Globus pallidus (tissue), 1 donor: ENCODE results near the gene KCTD17.

Source experiments
- DNase-seq: peaks from one replicate; pipeline ENCODE4 v3.0.0-alpha.2; 2015; ENCODE audit warnings: low spot score

Gene KCTD17

DNA sequence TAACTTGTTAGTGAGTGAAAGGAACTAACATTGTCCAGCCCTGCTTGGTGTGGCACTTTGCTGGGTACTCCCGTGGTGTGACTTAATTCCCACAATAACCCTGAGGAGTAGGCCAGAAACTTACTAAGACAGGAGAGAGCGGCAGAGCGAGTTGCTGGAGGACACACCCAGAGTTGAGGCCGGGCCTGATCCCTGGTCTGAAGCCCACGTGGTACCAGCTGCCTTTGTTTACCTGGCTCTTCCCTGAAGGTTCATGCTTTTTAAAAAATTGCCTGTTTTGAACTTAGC, 31.4 kb upstream of the KCTD17 start:
- peak; percentile 64 for DNase-seq

- no peak for DNase-seq
Measured at GRCh38 chr22:37021041-37021440, 30.5 kb upstream of the KCTD17 start.

- DNase-seq: no peak
Measured at GRCh38 chr22:37021710-37022482, 29.6 kb upstream of the KCTD17 start.

DNA sequence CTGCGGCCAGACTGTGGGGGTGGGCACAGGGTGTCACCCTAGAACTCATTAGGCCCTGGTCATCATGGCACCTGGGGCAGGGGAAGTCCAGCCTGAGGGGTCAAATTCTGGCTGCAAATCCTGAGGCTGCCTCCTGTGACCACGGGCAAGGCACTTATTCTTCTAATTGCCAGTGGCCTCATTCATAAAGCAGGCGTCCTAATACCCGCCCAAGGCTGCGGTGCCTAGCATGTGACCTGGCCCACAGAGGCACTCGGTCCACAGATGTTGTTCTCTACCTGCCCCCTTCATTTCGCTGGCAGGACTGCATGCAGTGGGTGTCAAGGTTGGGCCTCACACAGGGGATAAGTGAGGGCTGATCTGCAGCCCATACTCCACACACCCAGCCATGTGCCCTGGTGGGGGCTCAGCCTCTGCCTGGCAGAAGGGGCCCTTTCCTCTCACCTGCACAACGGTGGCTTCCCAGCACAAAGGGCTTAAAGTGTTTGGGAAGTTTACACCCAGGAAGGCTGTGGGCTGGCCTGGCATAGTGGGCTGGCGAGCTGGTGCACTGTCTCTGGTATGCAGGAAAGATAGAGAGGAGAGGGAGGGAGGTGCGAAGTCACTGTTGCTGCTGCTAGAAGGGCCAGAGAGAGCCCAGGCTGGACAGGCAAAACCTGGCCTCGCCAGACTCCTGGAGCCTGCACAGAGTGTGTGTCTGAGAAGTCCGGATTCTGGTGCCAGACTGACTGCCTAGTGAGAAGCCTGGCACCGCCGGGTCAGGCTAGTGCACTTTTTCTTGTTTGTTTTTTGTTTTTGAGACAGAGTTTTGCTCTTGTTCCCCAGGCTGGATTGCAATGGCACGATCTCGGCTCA, 28.8 kb upstream of the KCTD17 start:
- no peak for DNase-seq

GRCh38 chr22:37023743-37024338, 27.7 kb upstream of the KCTD17 start:
- no peak for DNase-seq

DNA sequence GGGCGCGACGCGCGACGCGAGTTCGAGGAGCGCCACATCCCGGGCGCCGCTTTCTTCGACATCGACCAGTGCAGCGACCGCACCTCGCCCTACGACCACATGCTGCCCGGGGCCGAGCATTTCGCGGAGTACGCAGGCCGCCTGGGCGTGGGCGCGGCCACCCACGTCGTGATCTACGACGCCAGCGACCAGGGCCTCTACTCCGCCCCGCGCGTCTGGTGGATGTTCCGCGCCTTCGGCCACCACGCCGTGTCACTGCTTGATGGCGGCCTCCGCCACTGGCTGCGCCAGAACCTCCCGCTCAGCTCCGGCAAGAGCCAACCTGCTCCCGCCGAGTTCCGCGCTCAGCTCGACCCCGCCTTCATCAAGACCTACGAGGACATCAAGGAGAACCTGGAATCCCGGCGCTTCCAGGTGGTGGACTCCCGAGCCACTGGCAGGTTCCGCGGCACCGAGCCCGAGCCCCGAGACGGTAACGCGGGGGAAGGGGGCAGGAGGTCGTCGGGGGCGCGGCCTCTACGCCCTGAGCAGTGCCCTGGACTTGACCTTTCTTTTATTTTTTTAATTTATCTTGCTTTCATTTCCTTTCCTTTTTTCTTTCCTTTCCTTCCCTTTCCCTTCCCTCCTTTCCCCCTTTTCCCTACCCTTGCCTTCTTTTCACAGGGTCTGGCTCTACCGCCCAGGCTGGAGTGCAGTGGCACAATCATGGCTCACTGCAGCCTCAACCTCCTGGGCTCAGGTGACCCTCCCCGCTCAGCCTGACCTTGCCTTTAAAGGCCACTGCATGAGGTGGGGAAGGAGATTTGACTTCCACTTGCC, 27.0 kb upstream of the KCTD17 start:
- no peak for DNase-seq

DNA sequence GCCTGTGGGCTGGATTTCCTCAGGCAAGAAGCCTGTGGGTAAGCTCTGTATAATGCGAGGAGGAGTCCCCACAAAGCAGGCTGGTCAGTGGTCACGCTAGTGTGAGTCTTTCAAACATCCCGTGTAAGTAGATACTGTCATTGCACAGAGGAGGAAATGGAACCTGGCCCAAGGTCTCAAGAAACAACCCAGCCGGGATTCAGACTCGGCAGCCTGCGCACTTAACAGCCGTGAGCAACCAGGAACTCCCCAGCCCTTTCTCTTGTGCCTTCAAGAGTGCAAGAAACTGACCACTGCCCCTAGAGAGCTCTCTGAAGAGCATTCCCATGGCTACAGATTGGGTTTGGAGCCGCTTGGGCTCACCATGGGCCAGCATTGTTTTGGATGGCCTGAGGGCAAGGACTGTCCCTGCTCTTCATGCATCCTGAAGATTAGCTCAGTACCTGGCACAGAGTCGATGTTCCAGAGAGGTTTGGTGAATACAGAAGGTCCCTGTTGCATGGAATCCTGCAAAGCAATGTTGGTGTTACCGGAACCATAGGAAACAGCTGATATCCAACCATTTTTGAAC, 26.0 kb upstream of the KCTD17 start:
- DNase-seq: no peak

GRCh38 chr22:37026325-37026724, 25.2 kb upstream of the KCTD17 start:
- no peak for DNase-seq

DNA sequence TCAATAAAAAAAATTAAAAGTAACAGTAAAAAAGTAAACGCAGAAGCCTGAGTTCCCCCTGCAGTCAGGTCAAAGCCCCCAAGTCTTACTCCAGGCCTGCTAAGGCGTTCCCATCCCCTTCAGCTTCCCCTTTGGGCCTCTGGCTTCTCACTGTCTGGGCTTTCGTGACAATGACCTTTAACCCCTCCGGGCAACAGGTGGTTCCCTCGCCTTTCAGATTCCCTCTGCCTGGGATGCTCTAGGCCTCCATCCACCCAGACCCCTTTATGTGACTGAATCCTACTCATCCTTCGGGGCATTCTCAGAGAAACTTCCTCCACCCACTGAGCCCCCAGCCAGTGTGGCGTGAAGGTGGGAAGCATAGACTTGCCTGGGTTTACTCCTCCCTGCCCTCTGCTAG, 24.0 kb upstream of the KCTD17 start:
- no peak for DNase-seq

GRCh38 chr22:37028692-37029674, 22.6 kb upstream of the KCTD17 start:
- DNase-seq: no peak

DNA sequence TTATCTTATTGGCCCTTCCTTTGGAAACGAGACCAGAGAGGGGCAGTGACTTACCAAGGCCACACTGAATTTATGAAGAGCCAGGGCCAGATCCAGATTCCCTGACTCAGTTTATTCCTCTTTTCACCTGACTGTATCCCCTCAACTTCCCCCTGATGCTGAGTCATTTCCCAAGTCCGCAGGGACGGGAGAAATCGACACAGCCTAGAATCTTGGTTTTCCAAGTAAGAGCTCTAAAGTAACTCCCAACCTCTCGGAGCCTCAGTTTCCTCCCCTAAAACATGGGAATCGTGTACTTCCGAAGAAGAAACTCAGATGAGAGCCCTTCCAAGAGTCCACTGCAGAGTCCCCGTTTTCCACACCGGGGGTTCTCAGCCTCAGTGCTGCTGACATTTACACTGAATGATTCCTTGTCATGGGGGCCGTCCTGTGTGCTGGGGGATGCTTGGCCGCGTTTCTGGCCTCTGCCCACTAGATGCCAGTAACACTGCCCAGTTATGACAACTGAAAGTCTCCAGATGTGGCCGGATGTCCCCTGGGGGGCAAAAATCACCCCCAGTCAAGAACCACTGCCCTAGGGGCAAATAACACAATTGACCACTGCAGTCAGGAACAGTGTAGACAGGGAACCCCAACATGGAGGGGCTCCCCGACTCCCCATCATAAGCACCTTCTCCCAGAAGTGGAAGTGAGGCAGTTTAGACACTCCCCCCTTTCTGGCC, 20.8 kb upstream of the KCTD17 start:
- no peak for DNase-seq

- DNase-seq: no peak
Measured at GRCh38 chr22:37032134-37032534, 19.4 kb upstream of the KCTD17 start.

- DNase-seq: no peak
Measured at GRCh38 chr22:37032535-37033460, 18.7 kb upstream of the KCTD17 start.

- DNase-seq: no peak
Measured at GRCh38 chr22:37033605-37034430, 17.7 kb upstream of the KCTD17 start.

DNA sequence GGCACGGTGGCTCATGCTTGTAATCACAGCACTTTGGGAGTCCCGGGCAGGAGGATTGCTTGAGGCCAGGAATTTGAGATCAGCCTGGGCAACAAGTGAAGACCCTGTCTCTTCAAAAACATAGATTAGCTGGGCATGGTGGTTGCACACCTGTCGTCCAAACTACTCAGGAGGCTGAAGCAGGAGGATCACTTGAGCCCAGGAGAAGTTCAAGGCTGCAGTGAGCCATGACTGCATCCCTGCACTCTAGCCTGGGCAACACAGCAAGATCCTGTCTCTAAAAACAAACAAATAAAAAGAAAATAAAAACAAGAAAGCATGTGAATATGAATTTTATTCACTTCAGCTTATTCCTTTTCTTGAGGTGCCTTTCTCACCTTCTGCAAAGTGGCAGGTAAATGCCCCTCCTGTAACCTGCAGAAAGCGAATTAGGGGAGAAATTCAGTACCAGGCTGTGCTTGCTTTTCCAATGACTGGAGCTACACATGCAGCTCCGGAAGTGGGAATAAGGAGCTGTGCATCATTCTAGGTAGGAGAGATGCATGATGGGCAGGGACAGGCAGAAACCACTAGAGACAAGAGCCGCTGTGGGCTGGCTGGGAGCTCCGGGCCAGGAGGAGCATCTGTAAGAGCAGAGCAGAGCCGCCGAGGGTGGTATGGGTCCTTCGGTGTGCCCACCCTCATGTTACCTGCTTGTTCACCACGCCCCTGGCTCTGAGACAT, 14.7 kb upstream of the KCTD17 start:
- DNase-seq: no peak

DNA sequence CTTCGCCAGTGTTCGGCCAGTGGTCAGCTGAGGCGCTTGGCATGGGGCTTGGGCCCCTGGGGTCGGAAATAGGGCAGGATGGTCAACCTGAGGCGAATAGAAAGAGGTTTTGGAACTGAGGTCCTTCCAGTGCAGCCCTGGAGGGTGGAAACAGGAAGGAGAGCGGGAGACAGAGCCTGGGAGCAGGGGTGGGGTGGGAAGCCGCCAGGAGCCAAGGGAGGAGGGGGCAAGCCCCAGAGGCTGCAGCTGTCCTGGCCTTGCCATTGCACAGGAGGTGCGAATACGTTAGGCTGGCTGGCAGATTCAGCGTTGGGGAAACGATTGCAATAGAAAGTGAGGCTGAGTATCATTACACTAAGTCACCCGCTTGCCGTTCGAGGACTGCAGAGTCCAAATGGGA, 13.9 kb upstream of the KCTD17 start:
- DNase-seq: no peak

GRCh38 chr22:37039466-37039865, 12.1 kb upstream of the KCTD17 start:
- DNase-seq: no peak
